M059J (cell line): ENCODE measurements around the gene HSP90AB1. TPM values are rescaled to one million over a fixed set of nuclear protein-coding genes. Genes with fewer than 3 reads are reported as not detected.
A peak's percentile ranks its signal among the peaks of the same experiment; 100 is the strongest.

ENCODE experiments used
- DNase-seq: peaks from one replicate; pipeline ENCODE4 v3.0.0-alpha.2; 2012; ENCODE audit warnings: low read depth
- total RNA-seq: library from RNA; depleted of rRNA; stranded (reverse); fragments of >200 nt; shearing (Covaris generic); gene quantifications from 2 replicates; pipeline ENCODE4 v1.2.3, GENCODE V29; 2014; rRNA removed

The HSP90AB1 gene
- total RNA-seq, 1 experiment from 2014 or later = 1,407 TPM

DNA sequence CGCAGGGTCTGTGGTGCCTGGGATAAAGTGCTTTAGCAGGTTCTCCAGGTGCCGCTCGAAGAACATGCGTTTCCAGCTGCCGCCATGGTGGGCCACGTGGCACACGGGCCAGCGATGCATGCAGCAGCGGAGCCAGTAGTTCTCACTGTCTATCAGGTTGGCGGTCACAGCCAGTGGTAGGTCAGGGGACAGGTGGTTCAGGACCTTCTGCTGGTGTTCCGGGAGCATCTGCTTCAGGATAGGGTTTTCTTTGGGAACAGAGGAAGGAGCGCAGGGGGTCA is 39.3 kb downstream of the HSP90AB1 start:
- DNase-seq = no peak

DNA sequence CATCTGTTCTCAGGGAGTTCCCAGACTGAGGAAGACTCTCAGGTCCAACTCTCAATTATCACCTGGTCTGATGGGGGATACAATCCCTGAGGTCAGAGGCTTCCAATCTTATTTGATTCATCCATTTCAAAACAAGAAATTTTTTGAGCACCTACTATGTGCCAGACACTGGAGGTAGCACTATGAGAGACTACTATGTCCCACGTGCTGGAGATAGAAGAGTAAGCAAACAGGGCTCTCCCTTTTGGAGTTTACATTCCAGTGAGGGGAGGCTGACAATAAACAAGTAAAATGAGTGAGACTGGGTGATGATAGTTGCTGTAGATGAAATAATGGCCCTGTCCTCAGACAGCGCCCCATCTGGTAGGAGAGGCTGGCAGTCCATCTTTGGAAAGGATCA is 39.8 kb downstream of the HSP90AB1 start:
- no peak for DNase-seq

DNA sequence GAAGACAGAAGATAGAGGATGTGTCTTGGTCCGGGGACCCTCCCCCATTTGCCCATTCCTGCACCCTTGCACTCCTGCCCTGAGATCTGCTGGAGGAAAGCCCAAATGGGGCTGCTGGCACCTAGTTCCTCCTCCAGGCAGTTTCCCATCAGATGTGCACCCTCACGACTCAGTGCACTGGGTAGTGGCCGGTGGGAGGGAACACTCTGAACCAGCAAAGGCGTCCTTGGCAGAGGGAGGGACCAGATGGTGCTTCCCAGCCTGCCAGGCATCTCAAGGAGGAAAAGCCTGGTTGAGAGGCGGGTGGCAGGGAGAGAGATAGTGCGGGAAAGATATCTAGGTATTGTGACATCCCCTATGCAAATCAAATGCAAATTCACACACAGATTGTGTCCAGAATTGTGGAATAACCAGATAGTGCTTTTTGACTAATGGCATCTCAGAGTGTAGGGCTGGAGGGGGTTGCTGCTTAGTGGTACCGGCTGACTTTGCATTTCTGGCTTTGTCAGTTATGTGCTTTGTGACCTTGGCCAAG is 42.9 kb downstream of the HSP90AB1 start:
- no peak for DNase-seq

DNA sequence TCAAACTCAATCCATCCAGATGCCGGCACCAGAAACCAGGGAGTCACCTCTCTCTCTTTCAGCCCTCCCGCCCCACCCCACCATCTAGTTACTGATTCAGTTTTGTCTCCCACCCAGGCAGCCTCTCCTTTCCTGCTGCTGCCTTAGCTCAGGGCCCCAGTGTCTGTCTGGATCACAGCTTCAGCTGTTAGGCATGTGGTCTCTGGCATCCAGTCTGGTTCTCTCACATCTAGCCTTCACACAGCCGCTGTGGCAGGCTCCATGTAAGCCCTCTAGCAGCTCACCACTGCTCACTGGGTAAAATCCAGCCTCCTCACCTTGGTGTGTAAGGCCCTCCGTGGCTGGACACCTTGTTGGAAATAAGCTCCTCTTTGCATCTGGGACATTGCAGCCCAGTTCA is 44.9 kb downstream of the HSP90AB1 start:
- no peak for DNase-seq

DNA sequence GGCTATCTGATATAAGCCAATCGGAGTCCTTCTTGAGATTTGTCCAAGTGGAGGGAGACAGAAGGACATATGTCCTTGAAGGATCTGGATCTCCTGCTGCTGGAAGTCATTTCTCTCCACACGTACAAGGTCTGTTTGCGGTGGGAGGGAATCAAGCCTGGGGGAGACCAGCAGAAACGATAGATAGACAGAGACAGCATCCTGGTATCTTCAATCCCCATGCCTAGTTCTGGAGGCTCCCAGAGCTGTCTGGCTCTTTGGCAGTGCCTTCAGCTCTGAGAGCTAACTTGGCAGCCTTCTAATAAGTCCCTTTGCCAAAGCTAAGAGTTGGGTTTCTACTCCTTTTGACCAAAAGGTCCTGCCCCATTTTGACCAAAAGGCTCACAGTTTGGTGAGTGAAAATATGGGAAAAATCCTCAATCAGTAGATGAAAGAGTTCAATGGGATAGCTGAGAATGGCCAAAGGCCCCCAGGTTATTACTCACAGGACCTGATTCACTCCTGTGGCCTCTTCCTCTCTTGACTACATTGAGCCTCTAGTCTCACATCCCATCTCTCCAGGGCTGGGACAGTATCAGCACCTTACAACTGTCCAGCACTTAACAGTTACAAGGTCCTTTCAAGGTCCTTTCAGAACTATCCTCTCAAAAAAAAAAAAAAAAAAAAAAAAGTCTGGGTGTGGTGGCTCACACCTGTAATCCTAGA is 45.9 kb downstream of the HSP90AB1 start:
- no peak for DNase-seq

DNA sequence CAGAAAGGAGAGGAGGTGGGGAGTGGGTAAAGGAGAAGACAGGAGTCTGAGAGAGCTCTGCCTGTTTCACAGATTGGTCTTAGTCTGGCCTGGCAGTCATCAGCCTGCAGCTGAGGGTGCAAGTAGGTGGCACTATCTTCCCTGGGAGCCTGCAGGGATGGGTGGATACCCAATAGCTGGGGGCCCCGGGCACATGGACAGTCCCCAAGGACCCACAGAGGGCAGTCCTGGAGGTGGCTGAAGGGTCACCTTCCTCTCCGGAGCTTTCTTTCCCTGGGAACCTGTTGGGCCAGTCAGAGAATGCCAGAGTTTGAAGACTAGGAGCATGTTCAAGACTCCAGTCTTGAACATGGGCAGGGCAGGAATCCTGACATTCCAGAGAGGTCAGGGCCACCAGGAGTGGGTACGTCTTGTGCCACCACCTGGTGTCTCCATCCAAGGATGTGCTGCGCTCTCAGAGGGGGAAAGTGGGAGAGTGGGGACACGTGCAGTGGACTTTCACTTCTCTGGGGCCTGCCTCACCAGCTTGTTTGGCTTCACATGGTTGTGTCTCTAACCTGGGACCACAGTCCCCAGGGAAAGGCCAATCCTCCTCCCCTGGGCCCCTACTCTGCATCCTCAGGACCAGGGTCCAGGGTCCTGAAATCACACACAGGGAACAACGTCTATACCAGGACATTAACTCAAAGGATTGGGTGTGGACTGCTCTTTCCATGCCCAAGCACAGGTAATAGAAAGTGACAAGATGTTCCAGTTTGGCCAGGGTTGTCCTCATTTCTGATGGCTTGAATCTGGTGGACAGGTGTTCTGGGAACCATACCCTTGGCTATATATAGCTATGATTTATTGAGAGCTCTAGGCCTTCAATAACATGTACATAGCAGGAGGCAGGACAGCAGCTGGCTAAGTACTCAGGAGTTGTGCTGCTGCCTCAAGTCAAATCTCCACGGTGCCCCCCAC is 48.2 kb downstream of the HSP90AB1 start:
- DNase-seq = no peak

DNA sequence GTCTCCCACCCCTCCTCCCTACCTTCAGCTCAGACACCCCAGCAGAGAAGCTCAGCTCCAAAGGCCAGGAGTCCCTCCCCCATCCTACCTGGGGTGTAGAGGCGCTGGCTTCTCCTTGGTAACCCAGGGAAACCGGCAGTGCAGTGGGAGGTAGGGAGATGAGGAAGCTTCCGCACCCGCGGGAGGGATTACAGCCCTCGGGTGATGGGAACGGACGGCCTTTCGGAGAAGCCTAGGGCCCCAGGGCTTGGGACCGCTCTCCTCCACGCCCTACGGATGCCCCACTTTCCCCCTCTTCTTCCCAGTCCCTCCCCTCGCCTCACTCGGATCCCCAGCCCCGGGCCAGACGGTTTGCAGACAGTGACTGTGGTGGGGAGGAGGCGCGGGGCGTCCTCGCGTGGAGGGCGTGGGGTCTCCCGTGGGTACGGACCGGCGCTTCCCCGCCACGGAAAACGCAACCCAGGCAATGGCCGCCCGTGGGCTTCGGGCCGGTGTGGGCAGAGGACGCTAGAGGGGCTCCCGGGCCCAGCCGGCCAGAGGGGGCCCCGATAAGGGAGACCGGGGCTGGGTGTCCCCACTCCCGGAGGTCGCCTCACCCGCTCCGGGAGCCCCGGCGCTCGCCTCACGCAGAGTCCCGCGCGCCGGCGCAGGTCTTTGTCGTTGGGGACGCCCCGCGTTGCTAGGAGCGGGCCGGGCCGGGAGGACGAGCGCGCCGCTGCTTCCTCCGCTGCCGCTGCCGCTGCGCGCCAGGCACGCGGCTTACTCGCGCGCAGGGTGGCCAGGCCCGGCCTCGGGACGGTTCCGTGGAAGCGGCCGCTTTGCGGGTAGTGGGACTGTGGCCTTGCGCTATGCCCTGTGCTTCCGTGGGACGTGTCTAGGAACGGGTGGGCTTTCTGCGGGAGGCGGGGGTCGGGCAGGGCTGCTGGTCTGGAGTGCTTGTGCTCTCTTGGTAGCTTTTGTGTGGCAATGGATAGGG is 50.5 kb downstream of the HSP90AB1 start:
- peak; percentile 48 for DNase-seq

DNA sequence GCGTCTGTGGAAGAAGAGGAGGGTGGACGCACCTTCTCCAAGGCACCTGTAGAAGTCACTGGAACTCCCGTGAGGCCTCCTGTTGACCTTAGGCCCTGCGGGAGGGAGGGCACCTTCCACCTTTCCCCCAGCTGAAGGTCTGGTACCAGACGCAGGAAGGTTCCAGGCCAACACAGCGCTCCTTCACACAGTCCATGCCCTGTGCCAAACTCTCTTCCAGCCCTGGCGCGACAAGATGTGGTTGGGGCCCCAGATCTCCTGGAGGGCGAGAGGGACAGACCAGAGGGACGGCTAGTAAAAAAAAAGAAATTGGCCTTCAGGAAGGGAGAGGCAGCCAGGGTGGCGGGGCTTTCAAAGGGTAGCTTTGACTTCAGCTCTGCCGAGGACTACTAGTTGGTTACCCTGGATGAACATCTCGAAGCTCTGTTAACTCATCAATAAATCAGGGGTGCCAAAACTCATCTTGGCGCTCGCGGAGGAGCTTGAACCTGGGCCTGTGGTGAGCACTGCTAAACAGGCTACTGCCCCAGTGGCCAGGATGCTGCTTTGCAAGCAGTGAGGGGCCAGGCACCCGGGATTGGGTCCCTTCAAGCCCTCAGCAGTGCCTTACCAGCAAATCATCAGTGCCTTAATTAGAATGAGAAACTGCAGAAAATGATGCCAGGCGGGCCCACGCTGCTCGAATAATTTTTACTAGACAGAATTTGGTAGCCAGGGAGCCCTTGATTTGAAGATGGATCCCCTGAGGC is 51.3 kb downstream of the HSP90AB1 start:
- DNase-seq = peak; percentile 13

DNA sequence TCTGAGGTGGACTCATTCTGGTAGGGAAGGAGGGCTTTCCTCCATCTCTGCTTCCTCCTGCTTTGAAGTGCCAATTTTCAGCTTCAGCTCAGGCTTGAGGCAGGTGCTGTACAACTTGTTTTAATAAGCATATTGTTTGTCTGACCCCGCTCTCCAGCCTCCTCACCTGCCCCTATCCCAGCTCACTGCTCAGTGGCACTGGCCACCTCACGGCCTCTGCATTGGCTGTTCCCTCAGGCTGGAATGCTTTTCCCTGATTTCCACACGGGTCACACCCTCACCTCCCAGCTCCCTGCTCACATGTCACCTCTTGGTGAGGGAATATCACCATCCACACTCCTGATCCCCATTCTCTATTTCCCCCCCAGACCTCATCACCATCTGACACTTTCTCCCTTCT is 52.0 kb downstream of the HSP90AB1 start:
- no peak for DNase-seq

DNA sequence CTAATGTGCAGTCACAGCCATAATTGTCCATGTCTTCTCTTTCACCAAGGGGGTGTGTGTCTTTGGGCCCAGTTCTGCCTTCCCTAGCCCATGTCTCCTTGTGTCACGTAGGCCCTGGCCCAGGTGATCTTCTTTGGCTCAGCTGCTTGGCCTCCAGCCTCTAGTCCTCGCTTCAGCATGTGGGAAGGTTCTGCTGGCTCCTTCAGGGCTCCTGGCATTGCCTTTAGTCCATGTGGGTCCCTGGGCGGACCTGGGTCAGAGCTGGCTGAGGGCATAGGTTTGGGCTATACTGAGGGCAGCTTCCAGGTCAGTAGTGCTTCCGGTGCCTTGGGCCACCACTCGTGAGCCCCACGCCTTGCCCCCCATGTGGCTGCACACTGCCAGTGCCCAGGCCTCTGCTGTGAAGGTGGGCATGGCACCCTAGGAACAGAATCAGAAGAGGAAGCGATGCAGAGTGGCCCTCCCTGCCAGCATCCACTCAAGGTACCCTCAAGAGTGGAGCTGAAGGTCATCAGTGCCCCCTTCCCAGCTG is 53.5 kb downstream of the HSP90AB1 start:
- DNase-seq = no peak

DNA sequence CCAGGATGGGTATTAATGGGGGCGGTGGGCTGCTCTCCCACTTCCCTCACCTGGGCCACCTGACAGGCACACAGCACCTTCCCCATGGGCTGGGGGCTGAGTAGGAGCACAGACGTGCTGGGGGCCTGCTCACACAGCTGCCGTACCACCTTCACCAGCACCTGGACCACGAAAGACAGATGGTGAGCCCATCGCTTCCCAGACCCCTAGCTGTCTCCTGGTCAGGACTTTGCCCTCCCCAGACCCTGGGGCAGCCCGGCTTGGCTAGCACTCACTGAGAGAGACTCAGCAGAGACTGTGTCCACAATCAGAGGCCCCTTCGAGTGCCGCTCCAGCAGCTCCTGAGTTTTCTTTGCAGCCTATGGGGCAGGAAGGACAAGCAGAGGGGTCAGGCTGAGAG is 54.2 kb downstream of the HSP90AB1 start:
- no peak for DNase-seq

DNA sequence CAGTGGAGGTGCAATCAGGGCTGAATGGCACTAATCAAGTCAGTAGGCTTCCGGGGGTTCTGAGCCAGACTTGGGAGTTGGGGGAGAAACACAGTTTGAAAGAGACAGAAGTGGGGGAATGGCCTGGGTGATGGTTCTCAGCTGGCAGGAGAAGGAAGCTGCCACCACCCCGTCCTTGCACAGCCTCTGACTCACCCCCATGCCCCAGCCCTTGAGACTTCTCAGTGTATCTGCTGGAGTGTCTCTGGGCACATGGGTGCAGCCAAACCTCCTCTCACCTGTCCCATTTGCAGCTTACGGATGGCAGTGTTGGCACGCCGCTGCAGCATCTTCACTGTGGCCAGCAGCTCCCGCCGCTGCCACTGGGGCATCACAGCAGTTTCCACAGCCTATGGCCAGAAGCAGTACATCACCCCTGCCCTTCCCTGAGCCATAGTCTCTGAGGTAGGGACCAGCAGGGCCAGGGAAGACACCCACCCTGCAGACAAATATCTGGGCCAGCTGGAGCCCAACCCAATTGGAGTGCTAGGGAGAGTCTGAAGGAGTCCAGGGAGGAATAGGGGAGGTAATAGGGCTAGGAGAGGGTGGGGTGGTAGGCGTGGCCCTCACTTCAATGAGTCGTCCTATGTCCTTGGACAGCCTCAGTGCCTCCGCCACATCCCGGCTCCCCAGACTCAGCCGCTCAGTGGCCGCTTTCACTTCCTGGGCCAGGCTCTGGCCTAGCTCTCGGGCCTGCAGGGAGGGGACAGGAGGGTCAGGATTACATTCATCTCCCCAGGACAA is 55.1 kb downstream of the HSP90AB1 start:
- peak; percentile 25 for DNase-seq

DNA sequence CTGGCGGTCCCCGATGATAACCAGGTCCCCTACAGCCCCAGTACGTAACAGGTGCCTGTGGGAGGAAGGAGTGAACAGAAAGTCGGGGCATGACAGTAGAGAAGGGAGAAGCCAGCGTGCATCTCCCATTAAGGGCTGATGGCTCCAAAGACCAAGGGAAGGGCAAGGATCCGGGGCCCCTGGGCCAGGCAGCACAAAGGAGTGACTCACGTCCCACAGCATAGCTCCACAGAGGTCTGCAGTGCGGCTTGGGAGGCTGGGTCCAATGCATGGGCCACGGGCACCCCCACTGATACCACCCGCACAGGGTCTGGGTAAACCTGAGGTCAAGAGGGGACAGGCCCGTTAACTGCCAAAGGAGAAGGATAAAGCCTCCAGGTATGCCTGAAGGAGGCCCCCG is 56.0 kb downstream of the HSP90AB1 start:
- DNase-seq = no peak

Other genes starting within 250 kb of the HSP90AB1 start
- 100 and 111 TPM in 2 replicates for gene MRPL14, start 119.6 kb upstream of the HSP90AB1 start, total RNA-seq
- gene TMEM63B, start 119.5 kb upstream of the HSP90AB1 start, total RNA-seq = 32.8 and 45.0 TPM in 2 replicates
- not detected in 2 replicates for gene CAPN11, start 88.3 kb upstream of the HSP90AB1 start, total RNA-seq
- not detected in 2 replicates for gene MYMX, start 30.2 kb upstream of the HSP90AB1 start, total RNA-seq
- gene SLC29A1, start 23.5 kb upstream of the HSP90AB1 start, total RNA-seq = 27.4 and 31.1 TPM in 2 replicates
- gene SLC35B2, start 10.4 kb downstream of the HSP90AB1 start, total RNA-seq = 205 and 215 TPM in 2 replicates
- 48.8 and 51.9 TPM in 2 replicates for gene NFKBIE, start 18.4 kb downstream of the HSP90AB1 start, total RNA-seq
- gene TMEM151B, start 23.3 kb downstream of the HSP90AB1 start, total RNA-seq = 0.05 TPM in 1 of 2 replicates, not detected in the other
- 7.3 and 19.0 TPM in 2 replicates for gene AARS2, start 66.2 kb downstream of the HSP90AB1 start, total RNA-seq
- not detected in 2 replicates for gene SPATS1, start 95.5 kb downstream of the HSP90AB1 start, total RNA-seq
- 35.3 and 49.7 TPM in 2 replicates for gene CDC5L, start 140.6 kb downstream of the HSP90AB1 start, total RNA-seq